Fibroblast of peridontal ligament (primary cell): ENCODE measurements around the gene EFHD1.

Source experiments
- DNase-seq: peaks from one replicate; pipeline ENCODE4 v3.0.0-alpha.2; 2010; ENCODE audit errors: extremely low read depth

The EFHD1 gene, protein sequence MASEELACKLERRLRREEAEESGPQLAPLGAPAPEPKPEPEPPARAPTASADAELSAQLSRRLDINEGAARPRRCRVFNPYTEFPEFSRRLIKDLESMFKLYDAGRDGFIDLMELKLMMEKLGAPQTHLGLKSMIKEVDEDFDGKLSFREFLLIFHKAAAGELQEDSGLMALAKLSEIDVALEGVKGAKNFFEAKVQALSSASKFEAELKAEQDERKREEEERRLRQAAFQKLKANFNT

DNA sequence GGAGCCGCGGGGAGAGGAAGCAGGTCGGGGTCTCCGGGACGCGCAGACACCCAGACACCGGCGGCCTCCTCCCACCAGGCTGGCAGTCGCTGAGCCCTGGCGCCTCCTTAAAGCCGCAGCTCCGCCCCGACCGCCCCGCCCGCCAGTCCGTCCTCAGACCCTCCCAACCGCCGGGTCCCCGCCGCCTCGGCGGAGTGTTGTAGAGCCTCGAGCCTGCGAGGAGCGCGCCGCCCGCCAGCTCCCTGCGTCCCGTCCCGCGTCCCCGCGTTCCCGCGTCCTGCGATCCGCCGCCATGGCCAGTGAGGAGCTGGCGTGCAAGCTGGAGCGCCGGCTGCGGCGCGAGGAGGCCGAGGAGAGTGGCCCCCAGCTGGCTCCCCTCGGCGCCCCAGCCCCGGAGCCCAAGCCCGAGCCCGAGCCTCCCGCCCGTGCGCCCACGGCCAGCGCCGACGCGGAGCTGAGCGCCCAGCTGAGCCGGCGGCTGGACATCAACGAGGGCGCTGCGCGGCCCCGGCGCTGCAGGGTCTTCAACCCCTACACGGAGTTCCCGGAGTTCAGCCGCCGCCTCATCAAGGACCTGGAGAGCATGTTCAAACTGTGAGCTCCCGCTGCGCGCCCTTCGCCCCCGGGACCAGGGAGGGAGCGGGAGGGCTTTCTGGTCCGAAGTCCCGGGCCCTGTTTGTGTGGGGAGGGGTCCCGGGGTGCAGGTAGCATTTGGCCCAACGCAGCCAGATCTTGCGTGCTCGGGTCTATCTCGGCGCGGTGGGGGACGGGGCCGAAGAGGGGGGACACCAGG is at the start of gene EFHD1:
Gene EFHD1 (plus strand): TSS at position 192 of the 793 bp plus-strand sequence. CDS start 101 bp downstream, at position 293.
- no peak for DNase-seq

DNA sequence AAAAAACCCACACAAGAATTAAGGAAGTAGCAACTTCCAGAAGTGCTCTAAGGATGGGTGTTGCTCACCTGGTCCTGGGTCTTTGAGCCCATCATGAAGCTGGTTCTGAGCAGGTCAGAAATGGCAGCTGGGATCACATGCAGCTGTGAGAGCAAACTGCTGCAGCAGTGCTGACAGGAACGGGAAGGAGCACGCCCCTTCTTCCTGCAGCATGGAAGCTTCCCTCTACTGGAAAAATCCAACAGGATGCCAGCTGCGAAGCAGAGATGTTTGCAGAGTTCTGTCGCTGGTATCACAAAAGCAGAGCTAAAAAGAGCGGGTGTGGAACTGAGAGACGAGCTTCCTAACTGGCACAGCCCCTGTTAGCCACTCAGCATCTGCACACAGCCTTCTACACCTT is 49.2 kb upstream of the EFHD1 start:
- no peak for DNase-seq

DNA sequence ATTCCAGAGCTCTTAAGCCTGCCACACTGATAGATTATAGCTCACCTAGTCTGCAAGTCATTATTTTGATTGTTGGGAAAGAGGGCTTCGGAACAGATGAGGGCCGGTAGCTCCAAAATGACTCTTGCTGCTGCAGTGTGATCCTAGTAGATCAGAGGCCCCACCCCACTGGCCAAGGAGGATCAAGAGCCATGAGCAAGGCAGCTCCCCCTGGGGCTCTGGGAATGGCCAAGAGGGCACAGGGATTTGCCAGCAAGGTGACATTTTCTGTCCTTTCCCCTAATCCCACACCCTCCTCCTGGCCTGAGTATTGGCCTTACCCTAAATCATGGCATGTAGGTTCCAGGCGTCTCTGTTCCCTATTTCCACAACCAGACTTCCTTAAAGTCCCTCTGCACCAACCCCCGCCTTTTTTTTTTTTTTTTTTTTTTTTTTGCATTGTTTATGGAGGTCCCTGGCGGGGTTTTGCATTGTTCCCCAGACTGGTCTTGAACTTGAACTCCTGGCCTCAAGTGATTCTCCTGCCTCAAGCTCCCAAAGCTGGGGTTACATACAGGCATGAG is 46.4 kb upstream of the EFHD1 start:
- DNase-seq, result no peak

DNA sequence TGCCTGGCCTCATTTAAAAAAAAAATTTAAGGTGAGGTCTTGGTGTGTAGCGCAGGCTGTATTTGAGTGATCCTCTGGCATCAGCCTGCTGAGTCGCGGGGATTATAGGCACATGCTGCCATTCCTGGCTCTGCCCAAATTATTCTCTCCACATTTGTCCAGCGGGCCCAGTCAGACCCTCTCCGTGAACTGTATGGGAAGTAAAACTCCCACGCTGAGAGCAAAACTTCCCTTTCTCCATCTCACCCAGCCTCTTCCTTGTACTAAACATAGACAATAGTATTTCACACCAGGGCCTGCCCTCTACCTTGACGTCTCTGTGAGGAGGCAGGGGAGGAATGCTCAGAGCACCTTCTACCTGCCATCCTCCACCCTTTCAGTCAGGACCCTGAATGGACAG is 45.9 kb upstream of the EFHD1 start:
- no peak for DNase-seq

DNA sequence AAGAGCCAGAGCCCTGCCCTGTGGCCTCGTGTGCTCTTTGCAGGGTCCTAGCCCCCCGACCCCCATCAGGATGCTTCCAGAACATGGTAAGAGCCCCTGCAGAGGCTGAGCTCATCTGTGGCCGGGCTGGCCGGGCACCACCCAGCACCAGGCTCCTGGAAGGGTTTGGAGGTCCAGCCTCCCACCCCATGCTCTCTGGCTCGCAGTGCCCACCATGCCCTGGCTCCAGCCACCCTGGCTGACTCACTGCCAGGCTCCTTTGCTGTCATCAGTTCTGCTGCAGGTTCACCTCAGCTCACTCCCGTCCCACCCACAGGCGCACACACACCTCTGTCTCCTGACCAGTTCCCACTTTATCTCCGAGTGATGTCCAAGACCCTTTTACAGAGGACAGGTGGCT is 45.4 kb upstream of the EFHD1 start:
- no peak for DNase-seq

DNA sequence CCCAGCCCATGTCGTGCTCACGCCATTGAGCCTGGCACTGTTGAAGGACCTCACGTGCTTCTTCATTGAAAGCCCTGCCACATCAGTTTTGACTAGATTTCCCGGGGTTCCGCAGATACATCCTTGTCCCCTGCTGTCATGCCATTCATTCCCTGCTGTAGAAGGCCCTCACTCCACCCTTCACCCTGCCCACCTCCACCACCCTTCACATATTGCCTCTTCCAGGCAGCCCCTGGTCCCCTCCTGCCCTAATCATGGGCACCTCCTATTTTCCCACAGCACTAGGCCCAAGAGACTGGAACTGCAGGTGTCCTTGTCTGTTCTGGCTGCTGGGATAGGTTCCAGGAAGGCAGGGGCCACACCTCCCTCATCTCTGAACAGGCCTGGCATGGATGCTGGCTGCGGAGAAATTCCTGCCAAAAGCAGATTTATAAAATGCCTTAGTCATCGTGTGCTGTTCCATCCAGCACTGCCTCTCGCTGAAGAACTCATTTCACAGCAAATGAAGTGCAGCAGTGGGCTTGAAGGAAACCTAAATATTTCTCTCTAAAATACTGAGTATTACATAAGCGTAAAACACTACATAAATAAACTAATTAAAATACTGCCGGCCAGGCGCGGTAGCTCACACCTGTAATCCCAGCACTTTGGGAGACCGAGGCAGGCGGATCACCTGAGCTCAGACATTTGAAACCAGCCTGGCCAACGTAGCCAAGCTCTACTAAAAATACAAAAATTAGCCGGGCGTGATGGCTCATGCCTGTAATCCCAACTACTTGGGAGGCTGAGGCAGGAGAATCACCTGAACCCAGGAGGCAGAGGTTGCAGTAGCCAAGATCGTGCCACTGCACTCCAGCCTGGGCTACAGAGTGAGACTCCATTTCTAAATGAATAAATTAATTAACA is 44.5 kb upstream of the EFHD1 start:
- DNase-seq, result peak; percentile 91

DNA sequence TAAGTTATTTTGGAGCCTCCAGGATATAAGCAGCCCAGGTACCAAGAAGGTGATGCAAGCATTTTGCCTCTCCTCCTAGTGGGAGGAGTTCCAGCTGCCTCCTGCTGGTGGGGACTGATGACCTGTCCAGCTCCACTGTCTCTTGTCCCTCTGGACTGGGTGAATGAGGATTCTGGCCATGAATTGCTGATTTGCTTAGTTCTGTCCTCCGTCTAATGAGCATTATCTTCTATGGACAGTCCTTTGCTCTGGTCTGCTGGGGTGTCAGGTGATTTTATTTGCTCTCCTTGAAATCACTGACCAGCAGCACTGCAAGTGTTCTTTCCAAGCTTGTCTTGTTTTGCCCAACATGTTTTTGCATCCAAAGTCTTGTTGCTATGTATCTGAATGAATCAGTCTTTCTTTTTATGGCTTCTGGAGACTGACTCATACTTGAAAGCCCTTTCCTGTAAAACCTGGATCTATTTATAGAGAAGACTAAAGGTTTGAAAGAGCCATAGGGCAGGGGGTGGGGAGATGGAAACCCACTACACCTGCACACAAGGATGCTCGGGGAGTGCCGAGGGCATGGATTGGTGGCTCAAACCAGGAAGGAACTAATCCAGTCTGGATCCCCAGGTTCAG is 40.5 kb upstream of the EFHD1 start:
- DNase-seq, result peak; percentile 68

DNA sequence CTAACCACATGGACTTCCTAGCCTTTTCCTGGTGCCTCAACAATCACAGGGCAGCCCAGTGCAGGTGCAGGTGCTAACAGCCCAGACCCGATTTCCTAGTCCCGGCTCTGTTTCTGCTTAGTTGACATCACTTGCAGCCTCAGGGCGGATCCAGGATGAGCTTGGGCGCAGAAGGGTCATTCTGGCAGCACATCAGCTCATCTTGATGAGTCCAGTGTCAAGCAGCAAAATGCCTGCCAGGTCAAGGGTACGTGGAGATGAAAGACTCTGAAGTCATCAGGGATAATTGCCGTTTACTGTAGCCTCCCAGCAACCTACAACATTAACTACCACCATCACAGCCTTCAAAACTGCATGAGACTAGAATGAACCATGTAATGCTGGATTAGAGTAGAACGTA is 39.4 kb upstream of the EFHD1 start:
- no peak for DNase-seq

DNA sequence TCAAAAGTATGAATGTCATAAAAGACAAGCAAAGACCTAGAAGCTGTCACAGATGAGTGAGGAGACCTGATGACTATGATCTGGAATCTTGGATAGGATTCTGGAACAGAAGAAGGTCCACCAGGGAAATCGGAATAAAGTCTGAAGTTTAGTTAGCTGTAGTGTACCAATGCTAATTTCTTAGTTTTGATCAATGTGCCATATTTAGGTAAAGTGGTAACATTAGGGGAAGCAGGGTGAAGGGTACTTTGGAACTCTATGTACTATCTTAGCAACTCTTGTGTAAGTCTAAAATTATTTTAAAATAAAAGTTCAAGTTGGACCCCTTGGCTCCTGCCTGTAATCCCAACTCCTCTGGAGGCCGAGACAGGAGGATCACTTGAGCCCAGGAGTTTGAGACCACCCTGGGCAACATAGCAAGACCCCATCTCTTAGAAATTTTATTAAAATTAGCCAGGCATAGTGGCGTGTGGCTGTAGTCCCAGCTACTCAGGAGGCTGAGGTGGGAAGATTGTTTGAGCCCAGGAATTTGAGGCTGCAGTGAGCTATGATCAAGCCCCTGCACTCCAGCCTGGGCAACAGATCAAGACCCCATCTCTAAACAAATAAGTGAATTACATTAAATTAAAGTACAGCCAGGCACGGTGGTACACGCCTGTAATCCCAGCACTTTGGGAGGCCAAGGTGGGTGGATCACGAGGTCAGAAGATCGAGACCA is 35.9 kb upstream of the EFHD1 start:
- DNase-seq, result no peak

DNA sequence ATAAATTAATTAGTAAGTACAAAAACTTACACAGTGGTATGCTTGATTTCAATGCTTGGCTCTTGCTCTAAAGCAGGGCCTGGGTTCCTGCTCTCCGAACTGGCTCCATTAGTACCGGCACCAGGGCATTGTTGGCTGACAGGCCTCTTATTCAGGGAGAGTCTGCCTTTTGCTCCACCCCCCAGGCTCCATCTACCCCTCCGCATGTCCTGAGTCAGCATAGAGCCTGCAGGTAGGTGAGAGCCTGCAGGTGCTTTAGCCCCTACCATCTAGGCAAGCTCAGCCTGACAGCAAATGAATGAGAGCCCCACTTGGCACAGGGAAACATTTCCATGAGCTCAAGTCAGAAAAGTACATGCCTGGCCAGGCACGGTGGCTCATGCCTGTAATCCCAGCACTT is 35.1 kb upstream of the EFHD1 start:
- no peak for DNase-seq

DNA sequence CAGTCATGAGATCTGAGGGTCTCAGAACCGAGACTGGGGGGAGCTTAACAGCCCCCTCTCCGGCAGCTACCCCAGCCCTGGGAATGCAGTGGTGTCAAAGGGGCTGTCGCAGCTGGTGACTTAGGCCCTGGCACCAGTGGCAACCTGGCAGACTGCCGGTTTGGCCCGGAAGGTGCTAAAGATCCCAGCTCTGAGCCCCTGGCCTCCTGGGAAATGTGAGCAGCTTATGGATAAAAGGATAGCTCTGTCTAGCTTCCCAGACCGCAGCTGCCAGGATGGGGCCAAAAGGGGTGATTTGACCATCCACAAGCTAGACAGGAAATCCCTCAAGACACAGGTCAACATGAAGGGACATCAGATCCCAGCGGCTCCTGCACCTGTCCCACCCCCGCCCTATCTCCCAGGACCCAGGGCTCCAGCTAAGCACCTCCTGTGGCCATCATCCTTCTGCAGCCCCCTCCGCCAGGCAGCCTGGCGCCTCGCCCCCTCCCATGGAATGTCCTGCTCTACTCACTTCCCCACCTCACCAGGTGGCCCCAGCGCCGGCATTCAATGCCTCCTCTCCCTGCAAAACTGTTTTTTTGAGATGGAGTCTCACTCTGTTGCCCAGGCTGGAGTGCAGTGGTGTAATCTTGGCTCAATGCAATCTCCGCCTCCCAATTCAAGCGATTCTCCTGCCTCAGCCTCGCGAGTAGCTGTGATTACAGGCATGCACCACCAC is 33.2 kb upstream of the EFHD1 start:
- DNase-seq, result no peak

DNA sequence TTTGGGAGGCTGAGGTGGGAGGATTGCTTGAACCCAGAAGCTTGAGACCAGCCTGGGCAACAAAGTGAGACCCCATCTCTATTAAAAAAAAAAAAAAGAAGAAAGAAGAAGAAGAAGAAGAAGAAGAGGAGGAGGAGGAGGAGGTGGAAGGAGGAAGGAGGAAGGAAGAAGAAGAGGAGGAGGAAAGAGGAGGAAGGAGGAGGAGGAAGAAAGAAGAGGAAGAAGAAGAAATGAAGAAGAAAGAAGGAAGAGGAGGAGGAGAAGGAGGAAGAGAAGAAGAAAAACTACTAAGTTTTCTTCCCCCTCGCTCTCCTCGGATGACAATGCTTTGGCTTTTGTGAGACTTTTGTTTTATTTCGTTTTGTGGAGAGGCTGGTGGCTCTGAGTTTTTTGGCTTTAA is 30.1 kb upstream of the EFHD1 start:
- no peak for DNase-seq

DNA sequence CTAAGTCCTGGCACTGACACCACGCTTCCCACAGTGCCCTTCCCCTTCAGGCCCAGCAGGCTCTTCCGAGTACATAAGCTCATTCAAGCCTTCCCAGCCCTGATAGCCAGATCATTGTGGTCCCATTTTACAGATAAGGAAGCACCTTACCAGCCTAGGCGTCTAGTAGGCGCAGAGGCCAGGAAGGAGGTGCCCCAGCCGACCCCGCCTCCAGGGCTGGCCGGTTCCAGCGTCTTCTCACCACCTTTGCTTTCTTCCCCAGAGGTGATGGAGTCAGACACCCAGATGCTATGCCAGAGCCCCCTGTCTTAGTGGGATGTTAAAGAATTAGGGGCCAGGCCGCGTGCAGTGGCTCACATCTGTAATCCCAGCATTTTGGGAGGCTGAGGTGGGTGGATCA is 28.9 kb upstream of the EFHD1 start:
- DNase-seq, result no peak

DNA sequence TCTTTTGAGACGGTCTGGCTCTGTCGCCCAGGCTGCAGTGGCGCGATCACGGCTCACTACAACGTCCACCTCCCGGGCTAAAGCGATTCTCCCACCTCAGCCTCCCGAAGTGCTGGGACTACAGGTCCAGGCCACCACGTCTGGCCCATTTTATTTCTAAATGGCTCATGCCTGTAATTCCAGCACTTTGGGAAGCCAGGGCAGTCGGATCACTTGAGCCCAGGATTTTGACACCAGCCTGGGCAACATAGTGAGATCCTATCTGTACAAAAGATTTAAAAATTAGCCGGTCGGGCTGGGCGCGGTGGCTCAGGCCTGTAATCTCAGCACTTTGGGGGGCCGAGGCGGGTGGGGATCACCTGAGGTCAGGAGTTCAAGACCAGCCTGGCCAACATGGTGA is 26.4 kb upstream of the EFHD1 start:
- DNase-seq, result no peak

DNA sequence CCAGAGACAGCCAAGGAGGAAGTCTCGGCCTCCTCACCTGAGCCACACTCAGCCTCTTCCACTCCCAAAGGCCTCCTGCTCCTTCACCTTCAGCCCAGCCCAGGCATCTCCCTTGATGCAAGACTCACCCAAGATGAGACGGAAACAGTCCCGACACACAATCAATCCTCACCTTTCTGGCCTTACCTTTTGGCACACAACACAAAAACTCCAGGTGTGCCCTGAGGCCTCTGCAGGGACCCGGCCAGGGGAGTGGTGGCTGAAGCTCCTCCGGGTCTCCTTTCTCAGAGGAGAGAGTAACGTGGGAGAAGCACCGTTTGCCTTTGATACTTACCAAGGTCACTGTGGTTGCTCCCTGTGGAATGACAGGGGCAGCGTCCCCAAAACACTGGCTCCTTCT is 23.8 kb upstream of the EFHD1 start:
- DNase-seq, result no peak

DNA sequence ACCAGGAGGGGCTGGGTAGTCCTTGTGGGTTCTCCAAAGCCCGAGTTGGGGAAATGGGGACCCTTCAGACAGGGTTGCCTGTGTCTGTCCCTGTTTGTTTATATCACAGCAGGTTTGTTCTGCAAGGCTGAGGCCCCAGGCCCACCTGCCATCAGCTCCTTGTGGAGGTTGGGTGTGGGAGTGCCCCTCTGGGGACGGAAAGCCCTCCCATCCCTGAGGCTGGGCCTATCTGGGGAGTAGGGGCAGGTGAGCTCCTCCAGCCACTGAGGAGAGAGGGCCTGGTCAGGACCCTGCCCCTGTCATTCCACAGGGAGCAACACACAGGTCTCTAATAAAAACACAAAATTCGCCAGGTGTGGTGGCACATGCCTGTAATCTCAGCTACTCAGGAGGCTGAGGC is 23.3 kb upstream of the EFHD1 start:
- DNase-seq, result no peak

DNA sequence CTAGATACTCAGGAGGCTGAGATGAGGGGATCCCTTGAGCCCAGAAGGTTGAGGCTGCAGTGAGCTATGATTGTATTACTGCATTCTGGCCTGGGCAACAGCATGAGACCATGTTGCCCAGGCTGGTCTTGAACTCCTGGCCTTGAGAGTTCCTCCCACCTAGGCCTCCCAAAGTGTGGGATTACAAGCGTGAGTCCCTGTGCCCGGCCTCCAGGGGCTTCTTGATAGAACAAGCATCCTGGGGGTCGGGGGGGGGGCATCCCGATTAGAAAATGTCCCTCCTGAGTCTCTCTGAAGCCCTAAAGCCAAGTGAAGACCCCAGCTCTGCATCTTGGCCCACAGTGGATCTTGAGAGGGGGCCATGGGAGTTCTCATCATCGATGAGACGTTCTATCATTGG is 22.3 kb upstream of the EFHD1 start:
- no peak for DNase-seq

DNA sequence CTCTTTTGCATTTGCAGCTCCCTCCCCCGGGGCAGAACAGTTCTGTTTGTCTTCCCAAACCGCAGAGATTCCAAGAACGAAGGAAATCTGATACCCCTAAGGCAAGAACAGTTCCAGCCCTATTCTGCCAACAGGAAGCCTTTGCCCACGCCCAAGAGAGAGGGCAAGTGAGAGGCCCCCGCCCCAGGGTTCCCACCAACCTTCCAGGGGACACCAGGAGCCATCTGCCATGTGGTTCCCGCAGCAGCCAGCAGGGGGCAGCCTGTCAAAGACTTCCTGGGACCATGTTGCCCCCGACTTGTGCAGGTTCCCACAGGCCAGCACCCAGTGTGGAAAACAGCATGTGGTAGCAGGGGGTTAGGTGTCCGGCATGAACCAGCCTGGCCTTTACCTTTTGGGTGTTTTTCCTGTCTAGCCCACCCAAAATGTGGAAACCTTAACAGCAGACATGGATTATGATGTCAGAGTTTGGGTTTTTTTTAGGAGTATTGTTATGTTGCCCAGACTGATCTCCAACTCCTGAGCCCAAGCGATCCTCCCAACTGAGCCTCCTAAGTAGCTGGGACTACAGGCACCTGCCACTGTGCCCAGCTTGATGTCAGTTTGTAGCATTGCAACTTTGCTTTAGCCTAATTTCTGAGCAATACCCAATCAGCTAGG is 21.7 kb upstream of the EFHD1 start:
- DNase-seq, result peak; percentile 83

DNA sequence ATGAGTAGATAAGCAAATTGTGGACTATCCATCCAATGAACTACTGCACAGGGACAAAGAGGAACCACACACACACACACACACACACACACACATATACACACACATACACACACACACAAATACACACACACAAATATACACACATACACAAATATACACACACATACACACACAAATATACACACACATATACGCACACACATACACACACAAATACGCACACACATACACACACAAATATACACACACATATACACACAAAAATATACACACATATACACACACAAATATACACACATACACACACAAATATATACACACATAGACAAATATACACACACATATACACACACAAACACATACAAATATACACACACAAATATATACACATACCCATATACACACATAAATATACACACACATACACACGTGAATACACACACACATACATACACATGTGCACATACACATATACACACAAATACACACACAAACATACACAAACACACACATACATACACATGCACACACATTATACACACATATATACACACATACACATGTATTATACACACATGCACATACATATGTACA is 19.8 kb upstream of the EFHD1 start:
- no peak for DNase-seq
